ENCODE measurements around the gene PCSK7. TPM values are rescaled to one million over a fixed set of nuclear protein-coding genes. Genes with fewer than 3 reads are reported as not detected.

The PCSK7 gene
- total and polyA plus RNA-seq, 2 of the 8 experiments (the other 6 are each of a cell fraction or from before 2014, with no cell fraction given), result 23.4 to 38.5 TPM

- Histone ChIP-seq H3K56ac (replicated peaks; ENCODE audit: insufficient read length, low read depth, low read length) (no peak overlapping the region), H3K18ac (ENCODE audit: extremely low read depth, low read length) (no peak overlapping the region), H3K79me1 (ENCODE audit: low read depth, low read length) (no peaks in the 10 kb centered on the region), H3K4me3 (ENCODE audit: extremely low read depth in 1 of 4, insufficient read depth in 2 of 4, low read depth in 3 of 4, low read length in 4 of 4) (no peak overlapping the region), H4K91ac (replicated peaks; ENCODE audit: insufficient read length, low read length) (no peak overlapping the region), H2AFZ (ENCODE audit: low read length) (no peak overlapping the region), H3K79me2 (ENCODE audit: control insufficient read depth in 1 of 2, insufficient read depth in 2 of 2, low read length in 2 of 2) (no peaks in the 10 kb centered on the region), H3K36me3 (ENCODE audit: control insufficient read depth in 2 of 4, insufficient read depth in 4 of 4, low read length in 3 of 4) (peaks cover 0 to 8% (median 3%) of the 10 kb centered on the region in 4 experiments; a peak in 3 of 8 replicates), H2BK5ac (ENCODE audit: low read depth, low read length) (peak overlapping the region; percentile 35; the same call in 1 of the 2 replicates), H3K27me3 (replicated peaks in 1 of 4; ENCODE audit: control insufficient read depth in 3 of 4, extremely low read depth in 1 of 4, insufficient read depth in 3 of 4, low read length in 3 of 4) (no peaks in the 10 kb centered on the region), H2BK12ac (ENCODE audit: low read depth, low read length) (no peak overlapping the region), H2BK15ac (ENCODE audit: low read length) (no peak overlapping the region), H4K8ac (ENCODE audit: extremely low read depth, insufficient read depth, low read length) (no peak overlapping the region; the same call in 1 of the 2 replicates), H3K9me3 (ENCODE audit: insufficient read depth in 2 of 2, low read depth in 1 of 2, low read length in 1 of 2) (no peaks in the 10 kb centered on the region), H2BK20ac (ENCODE audit: low read length) (no peak overlapping the region), H3K4me2 (ENCODE audit: insufficient read depth in 1 of 2, low read depth in 2 of 2, low read length in 2 of 2) (no peak overlapping the region), H3K14ac (ENCODE audit: insufficient read length) (no peak overlapping the region), H4K20me1 (replicated peaks in 1 of 2; ENCODE audit: control insufficient read depth in 1 of 2, insufficient read depth in 2 of 2, low read length in 2 of 2) (peaks cover 0 to 5% of the 10 kb centered on the region in 2 experiments), H2BK120ac (replicated peaks; ENCODE audit: low read depth, low read length) (no peak overlapping the region), H3K27ac (ENCODE audit: low read depth, low read length) (no peak overlapping the region), H2AK5ac (ENCODE audit: low read depth, low read length) (no peak overlapping the region), H3K9ac (replicated peaks in 1 of 4; ENCODE audit: extremely low read depth in 1 of 4, low read depth in 3 of 4, low read length in 3 of 4) (no peak overlapping the region), H3K4me1 (replicated peaks in 1 of 4; ENCODE audit: control insufficient read depth in 3 of 4, insufficient read depth in 4 of 4, low read length in 3 of 4) (no peaks in the 10 kb centered on the region), H4K5ac (ENCODE audit: insufficient read length, low read depth, low read length) (no peak overlapping the region), H3K23me2 (ENCODE audit: low read depth, low read length) (no peaks in the 10 kb centered on the region), H3K4ac (replicated peaks; ENCODE audit: insufficient read length, low read depth, low read length) (no peak overlapping the region), H3K23ac (ENCODE audit: insufficient read length) (no peak overlapping the region)
- no peak for TF ChIP-seq POLR2AphosphoS5 (IDR thresholded peaks at IDR 0.05; ENCODE audit: low read depth, low read length)
- TF ChIP-seq CTBP2 (IDR thresholded peaks at IDR 0.05; ENCODE audit: borderline replicate concordance, insufficient read depth, insufficient read length, low read length), result no peak
- TF ChIP-seq HDAC6 (IDR thresholded peaks at IDR 0.05; ENCODE audit: low read depth, low read length), result no peak
- TF ChIP-seq CBX8 (IDR thresholded peaks at IDR 0.05; ENCODE audit: borderline replicate concordance, low read depth, low read length), result no peak
- TF ChIP-seq SRF (IDR thresholded peaks at IDR 0.05; ENCODE audit: low read depth, low read length), result no peak
- FAIRE-seq, result no peak
- DNase-seq (ENCODE audit: low read depth in 1 of 2, low spot score in 2 of 2), result no peak
- CTCF ChIA-PET (ENCODE audit: partially characterized antibody), result interaction anchor here (13.4 to 14.0 kb wide), 2 partner anchors 11 to 37 kb away, joined by 249 to 359 read pairs; partner anchors contain the start of genes PCSK7, RNF214 and TAGLN
- 90% methylated on average over 11 of the region's 13 CpGs; no CpG with 5 or more reads in 1 of the 2 experiments for WGBS, 2 experiments (ENCODE audit: extremely low coverage in 1 of 2, insufficient coverage in 1 of 2, insufficient read length in 1 of 2, insufficient replicate concordance in 2 of 2, low coverage in 1 of 2, low lambda C conversion rate in 2 of 2, missing lambda C conversion rate in 1 of 2)
- POLR2A ChIA-PET (ENCODE audit: partially characterized antibody), result interaction anchor here (12.6 kb wide), 1 partner anchor 14 kb away, joined by 153 read pairs; the partner anchor contains the start of gene TAGLN
Measured at GRCh38 chr11:117187428-117187798, 44.5 kb downstream of the PCSK7 start.

All from H1 (cell line).